HG02763 (cell line): ENCODE results near the gene SLC6A6.

Source experiments
- ATAC-seq: cut with Tn5 transposase; IDR thresholded peaks from one replicate; pipeline ENCODE4 v1.9.1; 2021; ENCODE audit warnings: mild to moderate bottlenecking, moderate library complexity; ENCODE audit not compliant: unreplicated experiment

The SLC6A6 gene

DNA sequence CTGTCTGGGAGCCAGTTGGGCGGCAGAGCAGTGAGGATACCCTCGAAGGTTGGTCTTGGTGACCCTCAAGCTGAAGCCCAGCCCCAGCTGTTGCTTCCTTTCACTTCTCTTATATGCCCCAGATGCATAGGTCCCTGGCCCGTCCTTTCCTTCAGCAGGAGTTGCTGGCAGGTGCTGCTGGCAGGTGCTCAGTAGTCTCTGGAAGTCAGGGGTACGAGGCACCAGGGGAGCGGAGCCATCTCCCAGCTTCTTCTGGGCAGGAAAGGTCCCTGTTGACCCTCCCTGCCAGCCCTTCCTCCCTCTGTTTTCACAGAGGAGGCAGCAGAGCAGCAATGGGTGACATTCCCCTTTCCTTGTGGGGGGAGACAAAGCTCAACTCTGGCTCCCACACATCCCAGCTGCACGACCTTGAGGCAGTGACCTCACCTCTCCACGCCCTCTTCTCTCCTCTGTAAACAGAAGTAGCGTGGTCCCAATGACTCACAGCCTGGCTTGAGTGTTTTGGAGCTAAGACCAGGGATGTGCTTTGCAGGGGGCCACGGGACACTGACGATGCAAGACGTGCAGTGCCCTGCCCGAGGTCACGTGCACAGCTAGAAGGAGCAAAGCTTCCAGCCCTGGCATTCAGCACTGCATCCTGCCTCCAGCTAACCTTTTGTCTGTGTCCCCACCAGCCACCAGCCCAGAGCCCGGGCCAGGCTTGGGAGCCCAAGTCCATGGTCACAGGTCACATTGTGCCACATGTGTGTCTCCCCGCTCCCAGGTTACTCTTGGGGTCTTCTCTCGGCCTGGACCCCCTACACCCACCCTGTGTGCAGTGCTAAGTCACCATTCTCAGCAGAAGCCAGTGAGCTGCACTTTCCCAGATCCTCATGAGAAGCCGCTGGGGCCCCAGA, 49.7 kb downstream of the SLC6A6 start:
- ATAC-seq = no peak

DNA sequence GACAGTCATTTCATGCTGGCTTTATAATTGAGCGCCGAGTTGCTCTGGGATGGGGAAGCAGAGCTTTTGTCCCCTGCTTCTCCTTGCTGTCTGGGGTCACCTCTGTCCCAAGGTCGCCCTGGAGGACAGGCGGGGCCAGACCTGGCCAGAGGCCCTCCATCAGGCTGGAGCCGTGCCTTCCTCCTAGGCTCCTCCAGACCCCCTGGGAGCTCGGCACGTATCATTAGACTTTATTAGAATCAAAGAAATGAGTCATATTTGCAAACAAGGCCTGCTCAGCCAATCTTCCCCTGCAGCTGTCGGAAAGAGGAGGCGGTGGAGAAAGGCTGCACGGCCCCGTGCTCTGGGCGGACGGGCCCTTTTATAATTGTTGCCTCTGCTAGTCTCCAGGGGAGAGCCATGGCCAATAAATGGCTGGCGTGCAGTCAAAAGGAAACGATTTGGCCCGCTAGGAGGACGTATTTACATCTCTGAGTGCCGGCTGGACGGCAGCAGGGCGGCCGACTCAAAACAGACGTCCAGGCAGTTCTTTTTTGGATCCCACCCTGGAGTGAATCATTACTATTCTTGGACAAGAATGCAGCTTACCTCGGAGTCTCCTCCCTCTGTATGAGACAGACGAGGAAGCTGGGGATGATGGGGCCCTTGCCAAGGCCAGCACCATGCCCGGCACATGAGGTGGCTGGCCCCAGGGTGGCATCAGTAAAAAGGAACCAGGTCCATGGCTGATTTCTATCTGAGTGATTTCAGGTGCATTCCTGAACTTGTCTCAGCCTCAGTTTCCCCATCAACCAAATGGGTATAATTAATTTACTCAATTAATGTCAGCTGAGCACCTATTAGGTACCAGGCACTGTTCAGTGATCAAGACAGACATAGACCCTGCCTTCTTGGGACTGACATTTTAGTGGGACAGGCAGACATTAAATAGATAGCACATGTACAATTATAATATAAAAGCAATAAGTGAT, 50.6 kb downstream of the SLC6A6 start:
- ATAC-seq = no peak

- no peak for ATAC-seq
Measured at GRCh38 chr3:14453876-14454638, 51.7 kb downstream of the SLC6A6 start.

DNA sequence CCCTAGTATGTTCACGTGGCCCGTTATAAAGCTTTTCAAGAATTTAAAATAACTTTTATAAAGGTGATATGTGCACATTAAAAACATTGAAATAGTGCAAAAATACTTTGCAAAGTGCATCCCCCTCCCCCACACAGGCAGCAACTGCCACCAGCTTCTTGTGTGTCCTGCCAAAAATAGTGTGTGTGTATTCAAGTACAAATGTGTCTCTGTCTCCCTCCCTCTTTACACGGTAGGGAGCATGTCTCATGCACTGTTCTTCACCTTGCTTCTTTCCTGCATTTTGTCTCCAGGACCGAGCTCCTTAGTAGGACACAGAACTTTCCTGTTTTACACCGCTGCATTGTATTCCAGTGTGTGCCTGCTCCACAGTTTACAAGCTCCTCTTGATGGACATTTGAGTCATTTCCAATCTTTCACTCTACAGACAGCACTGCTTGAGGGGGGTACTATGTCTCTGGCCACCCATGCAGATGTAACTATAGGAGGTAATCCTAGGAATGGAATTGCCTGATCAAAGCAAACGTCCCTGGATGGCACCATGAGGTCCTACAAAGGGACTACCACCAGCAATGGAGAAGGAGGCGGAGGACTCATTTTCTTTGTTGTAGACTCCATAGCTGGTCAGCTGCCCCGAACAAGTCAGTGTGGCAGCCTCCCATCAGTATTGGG, 52.4 kb downstream of the SLC6A6 start:
- ATAC-seq = no peak

DNA sequence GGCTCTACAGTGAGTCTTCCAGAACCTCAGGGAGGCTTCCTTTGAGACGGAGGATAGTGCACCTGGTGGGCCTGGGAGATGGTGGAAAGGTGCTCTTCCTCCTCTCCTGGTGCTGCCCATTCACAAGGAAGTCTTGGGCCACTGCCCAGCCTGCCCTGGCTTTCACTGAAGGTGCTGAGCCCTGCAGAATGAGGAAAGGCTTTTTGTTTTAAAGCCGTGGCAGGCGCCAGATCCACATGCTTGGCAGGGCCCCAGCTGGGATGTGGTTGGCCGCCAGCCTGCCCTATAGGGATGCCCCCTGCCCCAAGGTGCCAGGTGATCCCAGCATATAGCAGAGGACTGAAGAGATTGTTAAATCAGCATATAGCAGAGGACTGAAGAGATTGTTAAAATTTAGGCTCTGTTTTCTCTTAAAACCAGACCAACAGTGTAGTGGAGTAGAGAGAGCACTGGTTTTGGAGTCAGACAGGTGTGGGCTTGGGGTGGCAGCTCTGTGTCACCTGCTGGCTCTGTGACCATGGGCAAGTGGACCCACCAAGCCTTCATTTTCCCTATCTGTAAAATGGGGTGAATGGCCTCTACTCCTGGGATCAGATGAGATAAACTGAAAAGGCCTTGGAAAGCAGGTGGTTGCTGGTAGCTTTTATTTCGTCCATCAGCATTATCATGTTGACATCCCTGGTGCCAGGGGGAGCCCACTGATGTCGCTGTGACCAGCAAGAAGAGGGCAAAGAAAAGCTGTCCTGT, 53.3 kb downstream of the SLC6A6 start:
- no peak for ATAC-seq

- no peak for ATAC-seq
Measured at GRCh38 chr3:14456794-14457193, 54.4 kb downstream of the SLC6A6 start.

- no peak for ATAC-seq
Measured at GRCh38 chr3:14457481-14457880, 55.1 kb downstream of the SLC6A6 start.

GRCh38 chr3:14457999-14458398, 55.6 kb downstream of the SLC6A6 start:
- ATAC-seq = no peak

DNA sequence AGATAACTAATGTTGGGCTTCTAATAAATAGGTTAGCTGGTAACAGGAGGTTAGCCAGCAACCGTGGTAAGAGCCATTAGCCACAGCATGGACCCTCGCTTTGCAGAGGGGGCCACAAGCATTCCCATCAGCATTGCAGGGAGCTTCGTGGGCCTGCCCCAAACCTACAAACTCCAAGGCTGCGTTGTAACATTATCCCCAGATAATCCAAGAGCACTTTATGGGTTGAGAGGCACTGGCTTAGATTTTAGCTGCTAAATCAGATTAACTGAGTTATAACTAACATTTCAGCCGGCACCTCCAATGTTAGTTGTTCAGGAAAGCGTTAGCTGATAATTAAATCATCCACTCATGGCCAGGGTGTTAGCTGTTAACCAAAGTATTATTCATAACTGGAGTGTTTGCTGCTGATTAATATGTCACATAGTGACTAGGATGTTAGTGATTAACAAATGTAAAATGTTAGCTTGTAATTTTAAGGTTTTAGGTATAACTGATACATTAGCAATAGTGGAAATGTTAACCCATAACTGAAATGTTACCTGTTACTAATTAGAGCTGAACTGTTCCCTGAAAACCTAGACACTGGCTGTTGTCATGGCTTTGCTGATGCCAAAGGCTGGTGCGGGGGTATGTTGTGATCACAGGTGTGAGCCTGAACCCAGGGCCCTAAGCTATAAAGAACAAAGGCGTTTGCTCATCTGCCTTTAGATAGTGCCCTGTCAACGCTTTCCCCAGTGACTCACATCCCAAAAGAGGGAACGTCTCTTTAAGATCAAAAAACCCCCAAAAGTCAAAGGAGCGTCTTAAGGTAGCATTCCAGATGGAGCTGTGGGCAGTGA, 56.2 kb downstream of the SLC6A6 start:
- no peak for ATAC-seq

DNA sequence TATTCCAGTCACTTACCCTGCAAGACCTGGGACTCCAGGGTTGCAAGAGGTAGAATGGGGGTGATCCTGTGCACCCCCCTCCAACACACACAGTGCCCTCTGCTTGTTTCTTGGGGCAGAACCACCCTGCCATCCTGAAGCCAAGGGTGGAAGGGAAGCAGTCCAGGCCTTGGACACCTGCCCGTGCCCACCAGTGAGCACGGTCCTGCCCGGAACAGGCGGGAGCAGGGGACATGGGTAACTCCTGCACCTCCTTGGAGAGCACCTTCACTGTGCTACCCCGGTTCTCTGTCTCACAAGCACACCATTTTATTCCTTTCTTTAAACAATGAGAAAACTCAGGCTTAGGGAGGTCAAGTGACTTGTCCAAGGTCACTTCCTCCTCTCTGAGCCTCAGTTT, 57.0 kb downstream of the SLC6A6 start:
- ATAC-seq = no peak

GRCh38 chr3:14459787-14460186, 57.4 kb downstream of the SLC6A6 start:
- no peak for ATAC-seq

DNA sequence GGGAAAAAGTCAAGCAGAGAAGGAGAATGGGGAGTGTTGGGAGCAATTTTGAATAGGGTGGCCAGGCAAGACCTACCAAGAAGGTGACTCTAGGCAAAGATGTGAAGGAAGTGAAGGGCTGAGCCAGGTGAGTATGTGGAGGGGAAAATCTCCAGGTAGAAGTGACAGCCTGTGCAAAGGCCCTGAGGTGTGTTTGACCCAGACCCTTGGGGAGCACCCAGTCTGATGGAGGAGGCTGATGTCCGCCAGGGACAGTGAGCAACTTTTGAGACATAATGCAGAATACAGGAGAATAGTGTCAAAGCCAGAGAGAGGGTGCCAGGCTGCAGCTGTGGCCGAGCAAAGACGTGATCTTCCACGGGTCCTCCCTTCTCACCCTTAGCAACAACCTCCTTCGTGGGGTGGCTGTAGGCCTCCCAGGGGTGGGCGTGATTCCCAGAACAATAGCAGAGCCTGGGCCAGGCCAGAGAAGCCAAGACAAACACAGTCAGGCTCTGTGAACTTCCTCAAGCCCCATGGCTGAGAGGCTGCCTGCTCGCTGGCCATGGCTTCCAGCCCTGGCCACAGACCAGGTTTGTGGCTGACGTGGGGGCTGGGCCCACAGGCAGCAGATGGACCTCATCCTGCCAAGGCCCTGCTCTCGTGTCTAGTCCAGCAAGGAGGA, 58.1 kb downstream of the SLC6A6 start:
- ATAC-seq = no peak

DNA sequence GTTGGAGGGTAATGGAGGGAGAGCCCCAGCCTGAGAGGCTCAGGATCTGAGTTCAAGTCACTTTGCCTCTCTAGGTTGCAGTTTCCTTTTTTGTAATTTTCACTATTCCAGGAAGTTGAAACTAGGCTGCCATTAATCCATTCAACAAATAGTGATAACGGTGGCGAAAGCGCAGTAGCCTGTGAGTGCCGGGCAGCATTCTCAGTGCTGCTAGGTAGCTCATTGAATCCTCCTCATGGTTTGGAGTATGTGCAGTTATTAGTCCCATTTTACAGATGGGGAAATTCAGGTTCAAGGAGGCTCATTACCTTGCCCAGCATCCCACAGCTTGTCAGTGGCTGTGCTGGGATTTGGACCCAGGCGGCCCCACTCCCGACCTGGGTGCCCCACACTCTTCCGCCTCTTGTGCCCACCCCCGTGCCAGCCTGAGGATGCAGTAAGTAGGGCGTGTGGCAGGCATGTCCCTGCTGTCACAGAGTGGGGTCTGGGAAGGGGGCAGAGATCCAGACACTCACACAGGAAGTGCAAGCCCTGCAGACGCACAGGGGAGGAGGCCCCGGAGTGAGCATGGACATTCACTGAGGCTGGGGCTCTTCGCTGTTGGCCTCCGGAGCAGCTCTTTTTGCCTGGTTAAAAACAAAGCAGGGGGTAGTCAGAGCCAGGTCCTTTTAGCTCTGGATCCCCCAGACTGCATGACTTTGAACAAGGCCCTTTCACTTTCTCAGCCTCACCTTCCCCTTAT, 58.8 kb downstream of the SLC6A6 start:
- ATAC-seq = no peak

GRCh38 chr3:14461748-14462324, 59.4 kb downstream of the SLC6A6 start:
- no peak for ATAC-seq

GRCh38 chr3:14462738-14463137, 60.3 kb downstream of the SLC6A6 start:
- no peak for ATAC-seq

GRCh38 chr3:14463330-14464140, 61.1 kb downstream of the SLC6A6 start:
- ATAC-seq = no peak

DNA sequence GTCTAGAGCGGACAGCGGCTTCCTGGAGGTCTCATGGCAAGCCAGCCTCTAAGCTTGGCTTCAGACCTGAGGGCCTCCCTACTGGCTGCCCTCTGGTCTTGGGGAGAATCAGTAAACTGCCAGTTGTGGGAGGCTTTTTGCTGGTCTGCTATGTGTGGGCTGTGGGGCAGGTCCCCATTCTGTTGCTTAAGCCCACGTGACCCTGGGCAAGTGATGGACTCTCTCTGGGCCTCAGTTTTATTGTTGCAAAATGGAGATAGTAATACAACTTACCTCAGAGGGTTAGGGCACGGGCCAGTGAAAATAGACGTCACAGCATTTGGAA, 61.7 kb downstream of the SLC6A6 start:
- ATAC-seq = no peak
